ENCODE measurements around the gene LAMA4. TPM values are rescaled to one million over a fixed set of nuclear protein-coding genes. Genes with fewer than 3 reads are reported as not detected.

Gene LAMA4
- total RNA-seq, 1 experiment from 2014 or later, result 1.1 TPM

GRCh38 chr6:112183271-112183671 lies 71.1 kb downstream of the LAMA4 start:
- no peak overlapping the region for H3K14ac ChIP-seq (ENCODE audit: insufficient read depth, low read length)
- no peak overlapping the region for H2AK5ac ChIP-seq (ENCODE audit: insufficient read length, low read length)
- H2BK120ac ChIP-seq (ENCODE audit: low read depth, low read length, poor library complexity, severe bottlenecking), result no peak overlapping the region
- H2BK12ac ChIP-seq (ENCODE audit: insufficient read length, low read depth, low read length), result no peak overlapping the region
- Mint-ChIP-seq H3K9me3 (no peaks in the 10 kb centered on the region), H3K27me3 (ENCODE audit: low read depth) (peaks cover 3% of the 10 kb centered on the region), H3K4me3 (no peak overlapping the region), H3K4me1 (no peaks in the 10 kb centered on the region), H3K36me3 (ENCODE audit: insufficient read depth in 1 of 3, low read depth in 3 of 3) (no peaks in the 10 kb centered on the region), H3K27ac (no peak overlapping the region)
- no peak for TF ChIP-seq CTCF (conservative IDR thresholded peaks at IDR 0.05)
- H3K23ac ChIP-seq (ENCODE audit: insufficient read length, low read depth, low read length), result no peak overlapping the region
- no peak overlapping the region for H3K4ac ChIP-seq (ENCODE audit: low read depth, low read length)
- no peaks in the 10 kb centered on the region for H3K4me1 ChIP-seq (ENCODE audit: insufficient read depth, low read length)
- no CpG with 5 or more reads among the region's 3 CpGs for whole genome bisulfite sequencing (ENCODE audit: extremely low coverage, insufficient read length, low lambda C conversion rate)
- H2AFZ ChIP-seq (ENCODE audit: low read length), result no peak overlapping the region
- H3K79me2 ChIP-seq (ENCODE audit: insufficient read depth, low read length), result no peaks in the 10 kb centered on the region
- no peak overlapping the region for H2BK5ac ChIP-seq (ENCODE audit: insufficient read length, low read length)
- H3K18ac ChIP-seq (ENCODE audit: insufficient read length, low read depth, low read length), result no peak overlapping the region
- no peak for DNase-seq
- no peak overlapping the region for H4K91ac ChIP-seq (ENCODE audit: insufficient read length, low read depth, low read length)
- H3K79me1 ChIP-seq (ENCODE audit: insufficient read depth, low read depth, low read length, poor library complexity, severe bottlenecking), result no peaks in the 10 kb centered on the region
- no peaks in the 10 kb centered on the region for H4K20me1 ChIP-seq (ENCODE audit: control insufficient read depth, insufficient read depth, insufficient read length)
- no peaks in the 10 kb centered on the region for H3K27me3 ChIP-seq (ENCODE audit: insufficient read depth, low read length)
- H3K27ac ChIP-seq (ENCODE audit: insufficient read length, low read depth, low read length), result no peak overlapping the region
- H2BK15ac ChIP-seq (ENCODE audit: low read depth, low read length), result no peak overlapping the region
- no peak overlapping the region for H4K8ac ChIP-seq (replicated peaks; ENCODE audit: insufficient read length, low read depth, low read length)
- no peak overlapping the region for H3K56ac ChIP-seq (ENCODE audit: insufficient read length, low read depth, low read length)
- no peak overlapping the region for H4K5ac ChIP-seq (ENCODE audit: insufficient read length, low read depth, low read length)
- no peaks in the 10 kb centered on the region for H3K23me2 ChIP-seq (ENCODE audit: insufficient read length, low read depth, low read length, poor library complexity, severe bottlenecking)
- H2BK20ac ChIP-seq (ENCODE audit: low read depth, low read length, poor library complexity, severe bottlenecking), result no peak overlapping the region
- no peak overlapping the region for H3K9ac ChIP-seq (ENCODE audit: extremely low read depth, insufficient read length, low read length)
- no peak overlapping the region for H3K4me2 ChIP-seq (ENCODE audit: insufficient read depth, insufficient read length, low read length)
- no peak overlapping the region for H3T11ph ChIP-seq (ENCODE audit: low read length)
- no peaks in the 10 kb centered on the region for H3K9me3 ChIP-seq (ENCODE audit: control insufficient read depth, low read depth, low read length)
